Activated B cell treated with CpG ODN at 0.5 μM for 24 hours (primary cell): ENCODE results near the gene DLL1. TPM values are rescaled to one million over a fixed set of nuclear protein-coding genes. Genes with fewer than 3 reads are reported as not detected.

ENCODE experiments used
- ATAC-seq: fragments of 200-7000 bp; cut with Tn5 transposase; one replicate; pipeline ENCODE4 v1.10.0; 2021; ENCODE audit warnings: low read depth, mild to moderate bottlenecking, moderate library complexity
- CTCF ChIA-PET: fragments of 350-600 bp; sonication (Branson Sonifier 250); formaldehyde crosslinking; loops from one replicate; lab custom pipeline; 2021; ENCODE audit warnings: antibody characterized with exemption; lab: Charles Lee
- POLR2A ChIA-PET: fragments of 350-600 bp; sonication (Branson Sonifier 250); formaldehyde crosslinking; loops from one replicate; lab custom pipeline; 2021; ENCODE audit warnings: antibody characterized with exemption; lab: Charles Lee
- DNase-seq: peaks from one replicate; pipeline ENCODE4 v3.0.0; 2022
- H3K27ac Mint-ChIP-seq: one replicate; pipeline ENCODE4 v1.8.0; 2020; ENCODE audit warnings: mixed read lengths
- H3K27me3 Mint-ChIP-seq: one replicate; pipeline ENCODE4 v1.8.0; 2021; ENCODE audit warnings: mixed read lengths
- H3K36me3 Mint-ChIP-seq: one replicate; pipeline ENCODE4 v1.8.0; 2021; ENCODE audit warnings: low read depth, mixed read lengths
- H3K4me1 Mint-ChIP-seq: one replicate; pipeline ENCODE4 v1.8.0; 2021; ENCODE audit warnings: mixed read lengths
- H3K4me3 Mint-ChIP-seq: one replicate; pipeline ENCODE4 v1.8.0; 2020; ENCODE audit warnings: mild to moderate bottlenecking, mixed read lengths
- H3K9me3 Mint-ChIP-seq: one replicate; pipeline ENCODE4 v1.8.0; 2020; ENCODE audit warnings: mixed read lengths
- intact Hi-C: fragments of 100-400 bp; cut with micrococcal nuclease; formaldehyde crosslinking; loops from one replicate; pipeline ENCODE4 v1.15.1; 2024
- total RNA-seq: library from RNA; stranded (reverse); gene quantifications from 2 replicates; pipeline ENCODE4 v1.2.3, GENCODE V29; 2022
- TF ChIP-seq, protein P1 (sequence below): fragments of 200-600 bp; IDR thresholded peaks from one replicate; pipeline ENCODE4 v1.8.0; 2022; ENCODE audit warnings: antibody characterized with exemption, mild to moderate bottlenecking

The DLL1 gene
- total RNA-seq, 1 donor from 2014 or later = 0.53 TPM

DNA sequence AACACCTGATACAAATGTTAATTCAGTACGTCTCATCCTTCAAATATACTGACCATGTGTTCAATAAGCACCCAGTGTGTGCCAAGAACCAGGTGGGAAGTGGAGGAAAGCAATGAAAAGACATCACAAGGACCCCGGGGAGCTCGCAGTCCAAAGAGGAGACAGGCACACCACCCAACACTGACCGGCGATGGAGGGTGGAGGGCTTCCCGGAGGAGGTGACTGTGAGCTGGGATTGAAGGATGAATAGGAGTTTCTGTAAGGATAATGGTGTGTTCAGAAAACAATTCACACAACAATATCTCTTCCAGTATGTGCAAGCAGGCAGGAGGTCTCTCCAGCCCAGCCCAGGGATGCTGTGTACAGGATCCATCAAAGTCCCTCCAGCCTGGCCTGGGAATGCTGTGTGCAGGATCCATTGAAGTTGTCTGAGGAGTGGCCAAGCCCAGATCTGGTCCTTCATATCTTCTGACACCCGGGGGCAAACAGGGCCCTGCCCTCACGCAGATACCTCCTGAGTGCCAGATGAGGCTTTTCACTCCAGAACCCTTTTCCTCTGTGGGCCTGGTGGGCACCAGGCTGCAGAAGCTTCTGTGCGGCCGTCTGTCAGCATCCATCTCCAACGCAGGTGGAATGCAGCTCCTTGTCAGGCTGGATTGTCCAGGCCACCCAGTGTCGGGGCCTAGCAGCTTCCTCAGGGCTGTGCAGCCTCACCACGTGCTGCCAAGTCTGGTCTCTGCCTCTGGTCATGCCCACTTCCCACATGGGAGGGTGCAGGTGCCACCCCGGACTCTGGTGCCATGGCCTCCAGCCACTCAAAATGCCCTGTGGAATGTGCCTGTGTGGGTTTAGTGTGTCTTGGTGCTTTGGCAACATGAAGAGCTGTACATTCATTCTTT, 36.3 kb downstream of the DLL1 start:
- Mint-ChIP-seq H3K27me3 (peaks cover 9% of the 10 kb centered on the region), H3K4me3 (no peak overlapping the region), H3K9me3 (no peaks in the 10 kb centered on the region), H3K27ac (no peak overlapping the region), H3K4me1 (no peaks in the 10 kb centered on the region), H3K36me3 (no peaks in the 10 kb centered on the region)
- intact Hi-C loops = no loop called here
- ChIA-PET POLR2A (no interaction called here), CTCF (no interaction called here)
- DNase-seq (no peak), ATAC-seq (no peak)
- TF ChIP-seq, protein P1, sequence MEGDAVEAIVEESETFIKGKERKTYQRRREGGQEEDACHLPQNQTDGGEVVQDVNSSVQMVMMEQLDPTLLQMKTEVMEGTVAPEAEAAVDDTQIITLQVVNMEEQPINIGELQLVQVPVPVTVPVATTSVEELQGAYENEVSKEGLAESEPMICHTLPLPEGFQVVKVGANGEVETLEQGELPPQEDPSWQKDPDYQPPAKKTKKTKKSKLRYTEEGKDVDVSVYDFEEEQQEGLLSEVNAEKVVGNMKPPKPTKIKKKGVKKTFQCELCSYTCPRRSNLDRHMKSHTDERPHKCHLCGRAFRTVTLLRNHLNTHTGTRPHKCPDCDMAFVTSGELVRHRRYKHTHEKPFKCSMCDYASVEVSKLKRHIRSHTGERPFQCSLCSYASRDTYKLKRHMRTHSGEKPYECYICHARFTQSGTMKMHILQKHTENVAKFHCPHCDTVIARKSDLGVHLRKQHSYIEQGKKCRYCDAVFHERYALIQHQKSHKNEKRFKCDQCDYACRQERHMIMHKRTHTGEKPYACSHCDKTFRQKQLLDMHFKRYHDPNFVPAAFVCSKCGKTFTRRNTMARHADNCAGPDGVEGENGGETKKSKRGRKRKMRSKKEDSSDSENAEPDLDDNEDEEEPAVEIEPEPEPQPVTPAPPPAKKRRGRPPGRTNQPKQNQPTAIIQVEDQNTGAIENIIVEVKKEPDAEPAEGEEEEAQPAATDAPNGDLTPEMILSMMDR = no peak

DNA sequence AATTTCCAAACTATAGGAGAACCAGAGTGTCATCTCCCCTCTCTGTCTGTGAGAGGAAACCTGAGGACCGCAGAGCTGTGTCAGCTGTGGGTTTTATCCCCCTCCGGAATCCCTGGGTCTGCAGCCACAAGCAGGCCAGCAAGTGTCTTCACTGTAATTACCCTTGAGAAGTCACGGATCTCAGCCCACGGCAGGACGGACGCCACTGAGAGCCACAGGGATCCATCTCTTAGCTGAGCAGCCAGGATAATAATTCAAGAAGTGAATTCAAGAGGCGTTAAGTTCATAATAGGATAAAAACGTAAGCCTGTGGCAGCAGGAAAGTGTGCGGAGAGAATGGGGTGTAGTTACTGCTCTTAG, 37.0 kb downstream of the DLL1 start:
- no peak overlapping the region for H3K4me3 Mint-ChIP-seq
- ATAC-seq (no peak), DNase-seq (no peak)
- TF ChIP-seq, protein P1 = no peak
- H3K27ac Mint-ChIP-seq = no peak overlapping the region
- POLR2A ChIA-PET = no interaction called here
- no peaks in the 10 kb centered on the region for H3K9me3 Mint-ChIP-seq
- CTCF ChIA-PET = no interaction called here
- H3K36me3 Mint-ChIP-seq = no peaks in the 10 kb centered on the region
- intact Hi-C loops = no loop called here
- no peaks in the 10 kb centered on the region for H3K4me1 Mint-ChIP-seq
- peaks cover 9% of the 10 kb centered on the region for H3K27me3 Mint-ChIP-seq

DNA sequence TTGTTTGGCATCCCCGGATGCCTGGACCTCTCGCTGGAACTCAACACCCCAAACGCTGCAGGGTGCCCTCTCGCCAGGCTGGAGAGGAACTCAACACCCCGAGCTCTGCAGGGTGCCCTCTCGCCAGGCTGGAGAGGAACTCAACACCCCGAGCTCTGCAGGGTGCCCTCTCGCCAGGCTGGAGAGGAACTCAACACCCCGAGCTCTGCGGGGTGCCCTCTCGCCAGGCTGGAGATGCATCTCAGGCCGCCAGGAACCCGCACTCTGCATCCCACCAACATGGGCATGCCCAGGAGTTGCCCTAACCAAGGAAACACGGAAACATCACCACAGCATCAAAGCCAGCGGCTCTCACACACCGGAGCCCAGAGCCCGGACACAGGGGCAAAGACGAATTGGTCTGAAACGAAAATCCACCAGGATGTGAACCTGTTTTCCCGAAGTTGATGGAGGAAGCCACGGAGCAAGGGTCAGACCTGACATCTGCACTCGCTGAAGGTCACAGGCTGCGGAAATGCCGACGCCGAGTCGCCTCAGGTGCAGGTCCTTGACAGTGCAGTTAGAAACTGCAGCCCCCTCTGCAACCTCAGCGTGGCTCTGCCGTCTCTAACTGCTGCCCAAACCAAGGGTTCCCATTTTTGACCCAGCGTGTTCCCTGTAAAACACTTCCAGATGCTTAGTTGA, 37.5 kb downstream of the DLL1 start:
- H3K4me3 Mint-ChIP-seq = no peak overlapping the region
- ATAC-seq (no peak), DNase-seq (no peak)
- ChIA-PET CTCF (no interaction called here), POLR2A (no interaction called here)
- H3K27ac Mint-ChIP-seq = no peak overlapping the region
- H3K27me3 Mint-ChIP-seq = peaks cover 7% of the 10 kb centered on the region
- TF ChIP-seq, protein P1 = no peak
- no peaks in the 10 kb centered on the region for H3K4me1 Mint-ChIP-seq
- no peaks in the 10 kb centered on the region for H3K9me3 Mint-ChIP-seq
- H3K36me3 Mint-ChIP-seq = no peaks in the 10 kb centered on the region
- intact Hi-C loops = no loop called here

DNA sequence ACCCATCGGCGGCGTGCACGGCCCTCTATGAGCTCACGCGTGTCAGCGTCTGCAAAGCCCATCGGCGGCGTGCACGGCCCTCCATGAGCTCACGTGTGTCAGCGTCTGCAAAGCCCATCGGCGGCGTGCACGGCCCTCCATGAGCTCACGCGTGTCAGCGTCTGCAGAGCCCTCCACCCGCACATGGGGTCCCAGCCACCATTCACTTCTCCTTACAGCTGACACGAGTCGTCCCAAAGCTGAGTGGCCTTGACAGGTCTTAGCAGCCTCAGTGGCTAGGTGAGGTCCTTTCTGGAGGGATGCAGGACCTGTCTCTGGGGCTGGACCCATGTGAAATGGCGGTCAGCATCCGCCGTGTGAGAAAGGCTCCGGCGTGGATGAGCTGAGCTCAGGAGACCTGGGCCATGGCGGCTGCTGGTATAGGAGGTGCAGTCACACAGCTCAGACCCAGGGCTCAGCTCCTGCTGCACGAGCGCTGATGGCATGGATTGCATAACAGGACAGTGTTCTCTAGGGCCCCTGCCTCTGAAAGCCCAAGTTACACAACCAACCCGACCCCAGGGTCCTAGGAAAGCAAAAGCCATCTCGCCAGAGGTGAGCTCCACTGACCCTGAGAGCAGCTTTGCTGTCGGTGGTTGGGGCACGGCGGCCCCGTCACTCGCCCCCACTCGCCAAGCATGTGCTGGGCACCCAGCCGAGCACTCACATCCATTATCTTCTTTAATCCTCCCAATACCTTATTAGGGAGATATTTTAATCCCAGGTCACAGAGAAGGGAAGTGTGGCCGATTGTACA, 38.9 kb downstream of the DLL1 start:
- Mint-ChIP-seq H3K27me3 (peaks cover 7% of the 10 kb centered on the region), H3K36me3 (no peaks in the 10 kb centered on the region), H3K4me1 (no peaks in the 10 kb centered on the region), H3K27ac (no peak overlapping the region), H3K4me3 (no peak overlapping the region), H3K9me3 (no peaks in the 10 kb centered on the region)
- TF ChIP-seq, protein P1 = no peak
- intact Hi-C loops = no loop called here
- DNase-seq = no peak
- no peak for ATAC-seq
- CTCF ChIA-PET = no interaction called here
- POLR2A ChIA-PET = no interaction called here
